Activated CD4-positive, alpha-beta memory T cell treated with anti-CD3 and anti-CD28 coated beads for 36 hours (primary cell): ENCODE data around the gene TMEM184C. TPM values are rescaled to one million over a fixed set of nuclear protein-coding genes. Genes with fewer than 3 reads are reported as not detected.
A peak's percentile ranks its signal among the peaks of the same experiment; 100 is the strongest.

Source experiments
- CTCF ChIA-PET: fragments of 350-600 bp; sonication (Branson Sonifier 250); formaldehyde crosslinking; loops from one replicate; lab custom pipeline; 2021; ENCODE audit warnings: antibody characterized with exemption, inconsistent platforms; lab: Charles Lee
- POLR2A ChIA-PET: fragments of 350-600 bp; sonication (Branson Sonifier 250); formaldehyde crosslinking; loops from one replicate; lab custom pipeline; 2021; ENCODE audit warnings: antibody characterized with exemption; lab: Charles Lee
- DNase-seq: peaks from one replicate; pipeline ENCODE4 v3.0.0-alpha.2; 2020
- H3K27ac Mint-ChIP-seq: one replicate; pipeline ENCODE4 v1.8.0; 2021; ENCODE audit warnings: mixed read lengths
- H3K27me3 Mint-ChIP-seq: one replicate; pipeline ENCODE4 v1.8.0; 2021; ENCODE audit warnings: mixed read lengths
- H3K36me3 Mint-ChIP-seq: one replicate; pipeline ENCODE4 v1.8.0; 2021; ENCODE audit warnings: mixed read lengths
- H3K4me1 Mint-ChIP-seq: one replicate; pipeline ENCODE4 v1.8.0; 2021; ENCODE audit warnings: low read depth, mixed read lengths
- H3K4me3 Mint-ChIP-seq: one replicate; pipeline ENCODE4 v1.8.0; 2021; ENCODE audit warnings: mild to moderate bottlenecking, mixed read lengths
- H3K9me3 Mint-ChIP-seq: one replicate; pipeline ENCODE4 v1.8.0; 2021; ENCODE audit warnings: mixed read lengths
- intact Hi-C: fragments of 100-400 bp; cut with micrococcal nuclease; formaldehyde crosslinking; loops from one replicate; pipeline ENCODE4 v1.15.1; 2023
- total RNA-seq, 2 experiments: library from RNA; stranded (reverse); gene quantifications; one replicate each; pipeline ENCODE4 v1.2.3, GENCODE V29; 2021

Gene TMEM184C
- total RNA-seq, 2 experiments from 2014 or later: 15.5 to 15.7 TPM

DNA sequence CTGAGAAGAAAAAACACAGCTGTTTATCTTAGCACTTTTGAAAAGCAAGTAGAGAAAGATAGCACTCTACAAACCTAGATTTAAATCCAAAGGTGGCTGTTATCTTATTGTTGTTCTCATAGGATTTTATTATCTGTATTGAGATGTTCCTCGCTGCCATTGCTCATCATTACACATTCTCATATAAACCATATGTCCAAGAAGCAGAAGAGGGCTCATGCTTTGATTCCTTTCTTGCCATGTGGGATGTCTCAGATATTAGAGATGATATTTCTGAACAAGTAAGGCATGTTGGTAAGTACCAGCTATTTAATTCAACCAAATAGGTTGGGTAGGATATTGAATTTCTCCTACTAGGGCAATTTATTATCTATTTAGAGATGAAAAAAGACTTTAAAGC, 16.4 kb downstream of the TMEM184C start:
- Mint-ChIP-seq H3K36me3 (peaks cover 48% of the 10 kb centered on the region), H3K27ac (no peak overlapping the region), H3K4me1 (no peaks in the 10 kb centered on the region), H3K4me3 (no peak overlapping the region), H3K27me3 (no peaks in the 10 kb centered on the region), H3K9me3 (peaks cover 3% of the 10 kb centered on the region)
- ChIA-PET POLR2A (interaction anchor here (1.5 kb wide), 1 partner anchor 16 kb away, joined by 5 read pairs; the partner anchor contains the start of gene TMEM184C), CTCF (interaction anchor here (1.2 kb wide), 1 partner anchor 234 kb away, joined by 4 read pairs; no protein-coding TSS in a partner anchor)
- intact Hi-C loops: no loop called here
- DNase-seq: no peak

DNA sequence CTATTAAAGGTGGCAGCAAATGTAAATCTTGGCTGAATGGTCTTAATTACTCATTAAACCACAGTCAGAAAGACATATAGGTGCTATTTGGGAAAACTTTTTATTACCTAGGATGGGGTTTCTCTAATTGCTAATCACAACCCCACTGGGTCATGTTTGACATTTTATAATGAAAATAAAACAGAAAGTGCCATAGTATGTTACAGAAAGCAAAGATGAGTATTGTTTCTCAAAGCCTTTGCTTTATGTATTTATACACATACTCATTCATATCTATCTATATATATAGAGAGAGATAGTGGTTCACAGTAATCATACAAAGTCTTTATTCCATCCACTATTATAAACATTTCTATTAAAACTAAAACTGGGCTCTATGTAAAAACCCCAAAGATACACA, 18.2 kb downstream of the TMEM184C start:
- H3K4me3 Mint-ChIP-seq: no peak overlapping the region
- H3K4me1 Mint-ChIP-seq: peaks cover 14% of the 10 kb centered on the region
- DNase-seq: no peak
- POLR2A ChIA-PET: no interaction called here
- peaks cover 51% of the 10 kb centered on the region for H3K36me3 Mint-ChIP-seq
- H3K9me3 Mint-ChIP-seq: peaks cover 3% of the 10 kb centered on the region
- intact Hi-C loops: no loop called here
- H3K27ac Mint-ChIP-seq: no peak overlapping the region
- no peaks in the 10 kb centered on the region for H3K27me3 Mint-ChIP-seq
- CTCF ChIA-PET: no interaction called here

GRCh38 chr4:147638365-147638764, 21.2 kb downstream of the TMEM184C start:
- Mint-ChIP-seq H3K4me3 (no peak overlapping the region), H3K27me3 (no peaks in the 10 kb centered on the region), H3K9me3 (peaks cover 3% of the 10 kb centered on the region), H3K27ac (no peak overlapping the region), H3K4me1 (peaks cover 15% of the 10 kb centered on the region), H3K36me3 (peaks cover 50% of the 10 kb centered on the region)
- no peak for DNase-seq
- ChIA-PET POLR2A (no interaction called here), CTCF (interaction anchor here (1.8 kb wide), 1 partner anchor 229 kb away, joined by 6 read pairs; no protein-coding TSS in a partner anchor)
- intact Hi-C loops: no loop called here

GRCh38 chr4:147638942-147639341, 21.7 kb downstream of the TMEM184C start:
- H3K4me3 Mint-ChIP-seq: no peak overlapping the region
- CTCF ChIA-PET: interaction anchor here (1.8 kb wide), 1 partner anchor 228 kb away, joined by 6 read pairs; no protein-coding TSS in a partner anchor
- no peak for DNase-seq
- H3K9me3 Mint-ChIP-seq: peaks cover 3% of the 10 kb centered on the region
- no peak overlapping the region for H3K27ac Mint-ChIP-seq
- intact Hi-C loops: no loop called here
- POLR2A ChIA-PET: no interaction called here
- H3K36me3 Mint-ChIP-seq: peaks cover 46% of the 10 kb centered on the region
- H3K4me1 Mint-ChIP-seq: peaks cover 15% of the 10 kb centered on the region
- no peaks in the 10 kb centered on the region for H3K27me3 Mint-ChIP-seq

- DNase-seq: no peak
- intact Hi-C loops: no loop called here
- Mint-ChIP-seq H3K36me3 (peaks cover 43% of the 10 kb centered on the region), H3K4me1 (peaks cover 15% of the 10 kb centered on the region), H3K9me3 (peaks cover 3% of the 10 kb centered on the region), H3K27ac (no peak overlapping the region), H3K4me3 (no peak overlapping the region), H3K27me3 (no peaks in the 10 kb centered on the region)
- CTCF ChIA-PET: no interaction called here
- POLR2A ChIA-PET: no interaction called here
These were observed 22.2 kb downstream of the TMEM184C start for GRCh38 chr4:147639388-147639787.

DNA sequence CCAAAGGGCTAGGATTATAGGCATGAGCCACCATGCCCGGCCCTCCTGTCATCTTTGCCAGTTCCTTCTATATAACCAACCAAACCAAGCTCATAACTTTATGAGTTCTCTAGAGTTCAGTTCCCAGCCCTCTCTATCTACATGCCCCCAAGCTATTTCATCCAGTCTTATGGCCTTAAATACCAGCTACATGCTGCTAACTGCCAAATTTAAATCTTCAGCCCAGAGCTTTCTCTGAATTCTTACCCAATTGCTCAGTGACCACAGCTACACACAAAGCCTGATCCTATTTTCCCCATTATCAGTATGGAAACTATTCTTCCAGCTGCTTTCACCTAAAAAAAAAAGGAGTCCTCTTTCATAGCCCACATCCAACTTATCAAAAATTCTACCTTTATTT, 23.1 kb downstream of the TMEM184C start:
- H3K36me3 Mint-ChIP-seq: peaks cover 36% of the 10 kb centered on the region
- peaks cover 3% of the 10 kb centered on the region for H3K9me3 Mint-ChIP-seq
- H3K27me3 Mint-ChIP-seq: no peaks in the 10 kb centered on the region
- no peak overlapping the region for H3K27ac Mint-ChIP-seq
- DNase-seq: no peak
- POLR2A ChIA-PET: interaction anchor here (1.1 kb wide), 1 partner anchor 23 kb away, joined by 5 read pairs; the partner anchor contains the start of gene TMEM184C
- peaks cover 17% of the 10 kb centered on the region for H3K4me1 Mint-ChIP-seq
- intact Hi-C loops: no loop called here
- H3K4me3 Mint-ChIP-seq: no peak overlapping the region
- CTCF ChIA-PET: interaction anchor here (0.9 kb wide), 2 partner anchors 11 to 227 kb away, joined by 3 to 4 read pairs; no protein-coding TSS in a partner anchor

DNA sequence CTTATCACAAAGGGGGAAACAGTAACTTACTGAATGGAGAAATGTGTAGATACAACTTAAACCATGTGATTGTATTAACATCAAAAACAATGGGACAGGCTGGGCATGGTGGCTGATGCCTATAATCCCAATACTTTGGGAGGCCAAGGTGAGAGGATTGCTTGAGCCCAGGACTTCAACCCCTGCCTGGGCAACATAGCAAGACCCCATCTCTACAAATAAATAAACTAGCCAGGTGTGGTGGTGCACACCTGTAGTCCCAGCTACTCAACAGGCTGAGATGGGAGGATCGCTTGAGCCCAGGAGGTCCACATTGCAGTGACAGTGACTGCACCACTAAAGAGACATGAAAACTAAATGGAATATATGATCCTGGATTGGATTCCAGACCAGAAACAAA, 26.4 kb downstream of the TMEM184C start:
- no peak overlapping the region for H3K4me3 Mint-ChIP-seq
- ChIA-PET POLR2A (no interaction called here), CTCF (interaction anchor here (1.0 kb wide), 1 partner anchor 223 kb away, joined by 4 read pairs; no protein-coding TSS in a partner anchor)
- H3K27ac Mint-ChIP-seq: no peak overlapping the region
- no peaks in the 10 kb centered on the region for H3K9me3 Mint-ChIP-seq
- peaks cover 28% of the 10 kb centered on the region for H3K36me3 Mint-ChIP-seq
- H3K4me1 Mint-ChIP-seq: peaks cover 36% of the 10 kb centered on the region
- intact Hi-C loops: no loop called here
- DNase-seq: no peak
- no peaks in the 10 kb centered on the region for H3K27me3 Mint-ChIP-seq

GRCh38 chr4:147644471-147644870, 27.3 kb downstream of the TMEM184C start:
- Mint-ChIP-seq H3K27me3 (no peaks in the 10 kb centered on the region), H3K36me3 (peaks cover 30% of the 10 kb centered on the region), H3K27ac (no peak overlapping the region), H3K9me3 (no peaks in the 10 kb centered on the region), H3K4me1 (peaks cover 28% of the 10 kb centered on the region), H3K4me3 (no peak overlapping the region)
- CTCF ChIA-PET: interaction anchor here (1.0 kb wide), 1 partner anchor 222 kb away, joined by 4 read pairs; no protein-coding TSS in a partner anchor
- intact Hi-C loops: no loop called here
- POLR2A ChIA-PET: no interaction called here
- DNase-seq: no peak

DNA sequence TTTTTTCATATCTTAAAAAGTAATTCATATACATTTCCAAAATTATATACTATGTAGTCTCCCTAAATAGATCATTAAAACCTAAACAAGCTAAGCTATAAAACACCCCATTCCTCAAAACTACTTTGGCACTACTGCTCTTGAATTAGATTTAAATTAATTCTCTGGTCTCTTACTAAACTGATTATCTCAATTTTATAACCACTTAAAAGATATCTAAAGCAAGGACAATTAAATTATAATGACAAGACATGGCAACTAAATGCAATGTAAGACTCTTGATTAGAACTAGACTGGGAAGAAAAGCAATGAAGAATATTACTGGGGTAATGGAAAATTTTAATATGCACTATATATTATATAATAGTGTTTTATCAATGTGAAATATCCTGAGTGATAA, 27.9 kb downstream of the TMEM184C start:
- DNase-seq: no peak
- ChIA-PET CTCF (no interaction called here), POLR2A (interaction anchor here (1.2 kb wide), 1 partner anchor 39 kb away, joined by 3 read pairs; the partner anchor contains the start of gene PRMT9)
- Mint-ChIP-seq H3K4me3 (no peak overlapping the region), H3K36me3 (peaks cover 30% of the 10 kb centered on the region), H3K27ac (no peak overlapping the region), H3K27me3 (no peaks in the 10 kb centered on the region), H3K4me1 (peaks cover 24% of the 10 kb centered on the region), H3K9me3 (no peaks in the 10 kb centered on the region)
- intact Hi-C loops: no loop called here

GRCh38 chr4:147648656-147649055, 31.5 kb downstream of the TMEM184C start:
- H3K27me3 Mint-ChIP-seq: no peaks in the 10 kb centered on the region
- peaks cover 28% of the 10 kb centered on the region for H3K36me3 Mint-ChIP-seq
- ChIA-PET POLR2A (no interaction called here), CTCF (interaction anchor here (1.0 kb wide), 1 partner anchor 24 kb away, joined by 3 read pairs; no protein-coding TSS in a partner anchor)
- no peak for DNase-seq
- H3K27ac Mint-ChIP-seq: no peak overlapping the region
- H3K4me1 Mint-ChIP-seq: peaks cover 26% of the 10 kb centered on the region
- no peaks in the 10 kb centered on the region for H3K9me3 Mint-ChIP-seq
- no peak overlapping the region for H3K4me3 Mint-ChIP-seq
- intact Hi-C loops: no loop called here

DNA sequence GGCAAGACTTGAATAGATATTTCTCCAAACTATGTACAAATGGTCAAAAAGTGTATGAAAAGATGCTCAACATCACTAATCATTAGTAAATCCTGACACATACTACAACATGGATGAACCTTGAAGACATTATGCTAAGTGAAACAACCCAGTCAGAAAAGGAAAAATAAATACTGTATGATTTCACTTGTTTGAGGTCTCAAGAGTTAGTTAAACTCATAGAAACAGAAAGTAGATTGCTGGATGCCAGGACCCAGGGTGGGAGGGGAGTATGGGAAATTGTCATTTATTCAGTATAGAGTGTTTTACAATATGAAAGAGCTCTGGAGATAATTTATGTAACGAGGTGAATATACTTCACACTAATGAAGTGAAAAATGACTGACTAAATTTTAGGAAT, 34.4 kb downstream of the TMEM184C start:
- Mint-ChIP-seq H3K4me1 (peaks cover 14% of the 10 kb centered on the region), H3K9me3 (no peaks in the 10 kb centered on the region), H3K27ac (no peak overlapping the region), H3K27me3 (no peaks in the 10 kb centered on the region), H3K4me3 (no peak overlapping the region), H3K36me3 (peaks cover 36% of the 10 kb centered on the region)
- peak; percentile 12 for DNase-seq
- CTCF ChIA-PET: interaction anchor here (1.4 kb wide), 1 partner anchor 215 kb away, joined by 8 read pairs; no protein-coding TSS in a partner anchor
- POLR2A ChIA-PET: no interaction called here
- intact Hi-C loops: no loop called here

- ChIA-PET POLR2A (no interaction called here), CTCF (interaction anchor here (0.7 kb wide), 1 partner anchor 211 kb away, joined by 4 read pairs; no protein-coding TSS in a partner anchor)
- DNase-seq: no peak
- H3K4me3 Mint-ChIP-seq: no peak overlapping the region
- intact Hi-C loops: no loop called here
- no peaks in the 10 kb centered on the region for H3K27me3 Mint-ChIP-seq
- H3K36me3 Mint-ChIP-seq: peaks cover 25% of the 10 kb centered on the region
- H3K9me3 Mint-ChIP-seq: no peaks in the 10 kb centered on the region
- H3K27ac Mint-ChIP-seq: no peak overlapping the region
- peaks cover 3% of the 10 kb centered on the region for H3K4me1 Mint-ChIP-seq
These were observed 38.4 kb downstream of the TMEM184C start for GRCh38 chr4:147655639-147656038.

DNA sequence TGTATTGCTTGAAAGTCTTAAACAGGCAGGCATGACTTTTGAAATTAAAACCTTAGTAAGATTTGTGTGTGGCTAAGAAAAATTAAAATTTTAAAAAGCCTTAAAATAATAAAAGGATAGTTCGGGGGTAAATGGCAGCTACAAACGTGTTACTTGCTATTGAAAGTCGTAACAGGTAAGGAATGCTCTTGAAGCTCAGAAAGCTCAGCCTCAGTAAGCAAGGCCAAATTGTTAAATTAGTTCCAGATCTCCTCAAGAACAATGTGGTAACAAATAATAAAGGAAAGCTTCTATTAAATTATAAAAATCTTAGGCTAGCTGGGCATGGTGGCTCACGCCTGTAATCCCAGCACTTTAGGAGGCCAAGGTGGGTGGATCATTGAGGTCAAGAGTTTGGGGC, 41.3 kb downstream of the TMEM184C start:
- no peaks in the 10 kb centered on the region for H3K27me3 Mint-ChIP-seq
- H3K9me3 Mint-ChIP-seq: no peaks in the 10 kb centered on the region
- H3K4me3 Mint-ChIP-seq: no peak overlapping the region
- H3K36me3 Mint-ChIP-seq: peaks cover 23% of the 10 kb centered on the region
- CTCF ChIA-PET: interaction anchor here (1.0 kb wide), 1 partner anchor 209 kb away, joined by 3 read pairs; no protein-coding TSS in a partner anchor
- POLR2A ChIA-PET: no interaction called here
- no peak overlapping the region for H3K27ac Mint-ChIP-seq
- no peak for DNase-seq
- H3K4me1 Mint-ChIP-seq: no peaks in the 10 kb centered on the region
- intact Hi-C loops: no loop called here
